Hematopoietic multipotent progenitor cell treated with erythropoietin and hydrocortisone succinate and interleukin-3 and kit ligand, for 8 days (in vitro differentiated cells): Measurements from ENCODE around the gene TPP2.

Experiments
- DNase-seq: peaks from one replicate; pipeline ENCODE4 v3.0.0-alpha.2; 2015

Gene TPP2

DNA sequence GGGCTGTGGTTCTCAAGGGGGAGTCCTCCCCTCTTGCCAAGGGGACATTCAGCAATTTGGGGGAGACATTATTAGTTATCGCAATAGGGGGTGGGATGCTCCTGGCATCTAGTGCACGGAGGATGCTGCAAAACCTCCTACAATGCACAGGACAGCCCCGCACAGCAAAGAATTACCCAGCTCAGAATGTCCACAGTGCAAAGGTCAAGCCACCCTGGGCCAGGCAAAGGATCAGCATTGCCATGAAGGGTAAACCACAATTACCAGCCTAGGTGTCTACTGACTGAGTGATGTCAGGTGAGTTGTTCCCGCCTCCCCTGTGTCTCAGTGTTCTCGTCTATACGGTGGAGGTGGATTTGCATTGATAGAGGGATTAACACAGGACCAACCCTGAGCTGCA lies 100.5 kb downstream of the TPP2 start:
- no peak for DNase-seq

DNA sequence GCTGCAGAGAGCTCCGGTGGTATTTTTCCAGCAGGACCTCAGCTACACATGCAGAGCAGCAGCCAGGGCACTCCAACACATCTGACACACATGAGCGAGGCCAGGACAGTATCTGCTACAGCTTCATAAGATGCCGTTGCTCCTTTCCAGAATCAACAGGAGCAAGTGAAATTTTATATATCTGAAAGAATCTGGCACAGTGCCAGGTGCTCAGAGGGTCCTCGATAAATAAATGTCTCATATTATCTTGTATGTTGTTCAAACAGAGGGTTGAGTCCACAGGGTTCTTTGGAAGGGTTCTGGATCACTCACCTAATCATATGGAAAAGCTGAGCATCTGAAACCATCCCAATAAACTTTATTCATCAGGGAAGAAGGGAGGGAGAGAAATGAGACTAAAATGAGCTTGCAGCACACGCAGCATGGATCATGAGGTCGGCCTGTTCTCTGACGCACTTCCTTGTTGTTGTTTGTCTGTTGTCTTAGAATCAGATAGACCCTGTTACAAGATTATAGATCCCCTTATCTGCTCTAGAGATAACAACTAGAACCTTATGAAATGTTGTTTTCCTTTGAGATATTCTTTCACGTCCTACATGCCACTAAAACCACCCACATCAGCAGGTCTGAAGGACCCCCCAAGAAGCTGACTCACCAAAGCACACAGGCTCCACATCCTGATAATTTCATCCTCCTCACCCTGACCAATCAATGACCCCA lies 101.3 kb downstream of the TPP2 start:
- DNase-seq: no peak

- DNase-seq: no peak
These were observed 101.8 kb downstream of the TPP2 start for GRCh38 chr13:102698649-102698980.

DNA sequence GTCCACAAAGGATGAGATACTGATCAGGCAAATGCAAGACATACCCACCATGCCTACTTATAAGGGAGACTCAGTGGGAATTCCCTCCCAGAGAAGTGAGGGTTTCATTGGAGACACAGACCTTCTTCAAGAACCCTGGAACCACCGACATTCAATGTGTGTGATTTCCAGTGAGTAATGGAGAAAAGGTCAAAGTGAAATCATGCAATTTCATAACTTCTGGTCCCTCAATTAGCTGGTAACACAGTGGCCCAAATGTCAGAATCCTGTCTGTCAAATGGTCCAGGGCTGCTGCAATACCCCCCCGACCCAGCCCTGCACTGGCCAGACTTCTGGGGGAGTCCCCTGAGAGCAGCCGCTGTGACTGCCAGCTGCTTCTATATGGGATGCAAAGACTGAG lies 102.7 kb downstream of the TPP2 start:
- DNase-seq: no peak

DNA sequence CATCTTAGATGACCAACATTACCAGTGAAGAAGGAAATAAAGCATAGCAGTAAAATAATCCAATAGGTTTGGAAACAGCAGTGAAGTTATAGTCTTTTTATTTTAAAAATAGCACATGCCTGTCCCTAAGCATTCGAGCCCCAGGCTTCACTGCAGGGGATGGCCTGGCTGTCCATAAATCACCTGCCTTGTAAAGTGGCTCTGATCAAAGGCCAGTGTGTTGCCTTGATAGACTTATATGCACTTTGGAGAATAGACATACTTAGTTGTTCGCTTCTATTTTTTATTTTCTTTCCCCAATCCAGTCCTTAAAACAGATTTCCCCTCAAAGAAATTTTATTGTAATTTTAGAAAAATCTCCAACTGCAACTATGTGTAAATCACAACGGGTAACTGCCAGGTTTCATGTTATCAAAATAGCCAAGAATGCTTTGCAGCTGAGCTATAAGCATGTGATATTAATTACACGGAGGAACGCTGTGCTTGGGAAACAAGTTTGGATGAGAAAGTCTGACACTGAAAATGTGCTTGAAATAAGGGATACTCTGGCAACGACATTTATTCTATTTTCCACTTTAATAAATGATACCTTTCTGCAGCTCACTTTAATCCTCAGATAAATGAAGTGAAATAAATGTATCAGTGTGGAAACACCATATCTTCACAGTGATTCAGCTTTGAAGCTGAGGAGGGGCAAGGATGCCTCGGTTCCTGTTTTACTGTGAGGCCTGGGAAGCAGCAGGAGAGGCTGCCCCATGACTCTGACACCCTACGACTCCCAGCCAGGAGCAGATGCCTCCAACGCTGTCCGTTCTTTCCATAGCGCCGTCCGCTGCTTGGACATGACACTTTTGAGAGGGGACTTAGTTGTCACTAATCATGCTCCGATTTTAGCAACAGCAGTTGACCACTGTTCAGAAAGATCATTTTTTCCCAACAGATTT lies 103.6 kb downstream of the TPP2 start:
- no peak for DNase-seq

DNA sequence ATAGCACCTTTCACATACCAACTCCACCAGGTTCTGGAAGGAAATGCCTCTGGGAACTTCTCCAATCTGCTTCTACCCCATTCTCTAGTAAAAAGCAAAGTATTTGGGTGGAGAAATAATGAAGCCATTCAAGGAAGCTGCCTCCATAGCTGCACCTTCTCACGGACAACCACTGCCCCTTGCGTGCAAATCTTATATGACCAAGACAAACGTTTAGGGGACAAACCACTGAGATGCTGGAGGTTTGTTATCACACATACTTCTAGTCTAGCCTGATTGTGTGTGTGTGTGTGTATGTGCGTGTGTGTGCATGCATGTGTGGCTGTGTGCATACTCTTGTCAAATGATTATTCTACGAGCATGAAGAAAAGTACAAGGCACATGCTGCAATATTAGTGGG lies 104.5 kb downstream of the TPP2 start:
- DNase-seq: no peak

DNA sequence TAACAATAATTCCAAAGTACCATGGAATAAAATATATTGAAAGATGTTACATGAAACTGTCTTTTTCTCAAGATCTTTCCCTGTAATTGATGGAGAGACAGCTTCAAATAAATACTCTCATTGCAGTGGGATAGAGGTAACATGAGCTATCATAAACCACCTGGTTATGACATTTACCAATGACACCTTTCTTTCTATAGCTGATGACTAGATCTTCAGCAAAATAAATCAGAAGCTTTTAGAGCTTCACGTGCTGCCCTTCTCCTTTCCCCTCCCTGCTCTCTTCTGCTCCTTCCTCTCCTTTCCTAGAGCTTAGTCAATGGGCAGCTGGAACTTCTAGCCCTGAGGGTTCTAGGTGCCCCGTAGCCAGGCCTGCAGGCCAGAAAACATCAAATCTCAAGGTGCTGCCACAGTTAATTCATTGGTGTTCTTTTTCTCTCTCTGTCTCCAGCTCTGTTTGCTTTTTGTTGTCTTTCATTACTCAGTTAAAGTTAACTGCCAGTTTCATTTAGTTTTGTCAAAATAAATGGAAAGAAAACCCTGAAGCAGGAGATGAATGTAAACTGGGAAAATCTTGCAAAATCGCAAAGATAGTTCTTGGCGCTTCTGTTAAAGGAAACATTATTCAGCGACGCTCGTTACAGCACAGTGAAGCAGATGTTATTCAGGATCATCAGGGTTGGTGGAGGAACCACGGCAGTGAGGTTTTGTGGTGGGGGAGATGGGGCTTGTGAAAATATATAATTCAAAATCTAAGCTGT lies 106.4 kb downstream of the TPP2 start:
- no peak for DNase-seq

GRCh38 chr13:102703726-102704035 lies 106.9 kb downstream of the TPP2 start:
- DNase-seq: no peak

- DNase-seq: no peak
These were observed 107.7 kb downstream of the TPP2 start for GRCh38 chr13:102704238-102705058.

- no peak for DNase-seq
These were observed 110.7 kb downstream of the TPP2 start for GRCh38 chr13:102707467-102707866.

DNA sequence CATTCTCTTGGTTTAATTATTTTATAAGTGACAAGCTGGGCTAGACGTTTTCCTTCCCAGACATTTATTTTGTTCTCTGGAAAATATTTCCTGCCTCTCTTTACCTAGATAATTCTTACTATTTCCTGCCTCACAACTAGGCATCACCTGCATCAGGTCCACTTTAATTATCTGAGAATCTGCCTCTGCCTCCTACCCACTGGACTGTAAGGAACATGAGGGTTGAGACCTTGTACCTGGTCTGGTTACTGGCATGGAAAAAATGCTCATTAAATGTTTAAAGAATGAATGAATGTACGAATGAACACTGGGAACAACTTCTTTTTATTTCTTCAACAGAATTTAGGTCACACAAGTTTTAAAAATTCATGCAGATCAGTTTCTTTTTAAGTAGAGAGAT lies 111.4 kb downstream of the TPP2 start:
- DNase-seq: no peak

DNA sequence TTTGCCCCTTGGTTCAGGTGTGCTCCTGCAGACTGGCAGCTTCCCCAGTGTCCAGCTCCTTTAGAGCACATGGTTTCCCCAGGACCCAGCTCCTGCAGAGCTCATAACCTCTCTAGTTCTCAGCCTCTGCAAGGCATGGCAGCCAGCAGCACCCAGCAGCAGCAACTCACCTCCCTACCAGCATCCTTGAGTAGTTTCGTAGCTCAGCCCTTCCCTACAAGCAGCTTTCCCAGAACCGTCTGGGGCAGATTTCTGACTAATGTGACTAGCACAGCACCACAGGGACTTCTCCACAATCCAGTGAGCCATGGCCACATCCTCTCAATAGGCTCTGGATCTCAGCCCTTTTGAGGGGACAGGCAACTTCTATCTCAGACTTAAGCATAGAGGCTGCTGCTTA lies 112.2 kb downstream of the TPP2 start:
- DNase-seq: no peak

- DNase-seq: no peak
These were observed 112.8 kb downstream of the TPP2 start for GRCh38 chr13:102709536-102709935.

- DNase-seq: no peak
These were observed 113.5 kb downstream of the TPP2 start for GRCh38 chr13:102710261-102710679.

DNA sequence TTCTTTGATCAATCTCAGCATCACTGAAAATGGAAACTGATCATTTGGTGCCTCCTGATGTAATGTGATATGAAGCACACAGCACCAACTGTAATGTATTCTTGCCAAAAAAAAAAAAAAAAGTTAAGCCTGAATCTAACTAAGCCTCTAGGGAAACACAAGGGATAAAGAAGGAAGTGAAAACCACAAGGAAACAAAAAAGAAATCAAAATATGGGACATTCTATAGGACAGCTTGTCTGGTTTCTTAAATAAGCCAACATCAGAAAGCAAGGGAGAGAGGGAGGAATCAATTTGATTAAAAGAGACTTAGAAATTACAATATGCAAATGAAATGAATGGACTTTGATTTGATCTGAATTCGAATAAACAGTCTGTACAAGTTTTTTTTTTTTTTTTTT lies 118.7 kb downstream of the TPP2 start:
- DNase-seq: no peak

- no peak for DNase-seq
These were observed 122.0 kb downstream of the TPP2 start for GRCh38 chr13:102718746-102719145.

DNA sequence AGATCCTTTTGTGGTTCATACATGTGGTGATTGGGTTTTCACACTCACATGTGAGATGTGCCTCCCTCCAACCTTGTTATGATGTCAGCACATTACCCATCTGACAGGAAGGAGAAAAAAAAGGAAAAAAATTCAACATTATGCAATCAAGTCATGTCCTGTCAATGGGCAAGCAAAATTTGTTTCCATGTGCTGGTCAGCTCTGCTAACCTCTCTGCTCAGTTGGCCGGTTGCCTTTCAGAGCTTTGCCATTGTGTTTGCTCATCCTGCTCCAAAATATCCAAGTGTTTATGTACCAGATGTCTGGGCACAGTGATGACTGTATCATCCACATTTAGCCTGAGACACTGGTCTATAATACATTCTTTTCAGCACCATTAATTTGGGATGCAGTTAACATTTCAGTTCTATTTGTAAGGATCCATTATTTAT lies 125.0 kb downstream of the TPP2 start:
- DNase-seq: no peak

DNA sequence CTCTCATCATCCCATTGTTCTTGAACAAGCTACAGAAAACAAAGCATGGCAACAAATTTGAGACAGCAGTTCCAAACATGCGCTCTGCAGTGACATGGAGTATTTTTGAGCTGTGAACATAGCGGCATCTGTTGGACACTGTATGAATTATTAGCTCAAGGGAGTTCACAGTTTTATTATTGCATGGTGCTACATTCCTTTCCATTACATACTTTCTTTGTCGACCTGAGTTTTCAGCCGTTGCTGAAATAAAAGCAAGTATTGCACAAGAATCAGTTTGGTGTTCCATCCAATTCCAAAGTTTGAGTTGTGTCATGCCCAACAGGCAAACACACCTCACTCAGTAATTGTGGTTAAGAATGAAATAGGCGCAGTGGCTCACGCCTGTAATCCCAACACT lies 128.1 kb downstream of the TPP2 start:
- DNase-seq: peak; percentile 45

- peak; percentile 39 for DNase-seq
These were observed 129.6 kb downstream of the TPP2 start for GRCh38 chr13:102726430-102726829.
